HG03460 (cell line): ENCODE data around the gene PPP2R2C.

ENCODE experiments used
- ATAC-seq: cut with Tn5 transposase; IDR thresholded peaks from one replicate; pipeline ENCODE4 v1.9.1; 2021; ENCODE audit not compliant: unreplicated experiment

Gene PPP2R2C

GRCh38 chr4:6293661-6294060 lies 178.8 kb downstream of the PPP2R2C start:
- ATAC-seq = no peak

DNA sequence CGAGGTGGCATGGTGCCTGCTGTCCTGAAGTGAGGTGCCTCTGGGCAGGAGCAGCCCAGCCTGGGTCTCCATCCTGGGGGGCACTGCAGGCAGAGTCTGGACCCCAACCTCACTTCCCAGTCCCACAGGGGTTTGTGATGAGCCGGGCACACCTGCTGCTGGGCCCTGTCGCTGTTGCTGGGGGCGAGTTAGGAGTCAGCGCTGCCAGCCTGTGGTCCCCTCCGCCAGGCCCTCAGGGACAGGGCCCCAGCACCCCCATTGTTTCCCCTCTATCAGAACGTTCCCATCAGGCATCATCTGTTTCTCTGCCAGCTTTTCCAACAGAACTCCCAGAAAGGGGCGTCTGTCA lies 179.3 kb downstream of the PPP2R2C start:
- no peak for ATAC-seq

DNA sequence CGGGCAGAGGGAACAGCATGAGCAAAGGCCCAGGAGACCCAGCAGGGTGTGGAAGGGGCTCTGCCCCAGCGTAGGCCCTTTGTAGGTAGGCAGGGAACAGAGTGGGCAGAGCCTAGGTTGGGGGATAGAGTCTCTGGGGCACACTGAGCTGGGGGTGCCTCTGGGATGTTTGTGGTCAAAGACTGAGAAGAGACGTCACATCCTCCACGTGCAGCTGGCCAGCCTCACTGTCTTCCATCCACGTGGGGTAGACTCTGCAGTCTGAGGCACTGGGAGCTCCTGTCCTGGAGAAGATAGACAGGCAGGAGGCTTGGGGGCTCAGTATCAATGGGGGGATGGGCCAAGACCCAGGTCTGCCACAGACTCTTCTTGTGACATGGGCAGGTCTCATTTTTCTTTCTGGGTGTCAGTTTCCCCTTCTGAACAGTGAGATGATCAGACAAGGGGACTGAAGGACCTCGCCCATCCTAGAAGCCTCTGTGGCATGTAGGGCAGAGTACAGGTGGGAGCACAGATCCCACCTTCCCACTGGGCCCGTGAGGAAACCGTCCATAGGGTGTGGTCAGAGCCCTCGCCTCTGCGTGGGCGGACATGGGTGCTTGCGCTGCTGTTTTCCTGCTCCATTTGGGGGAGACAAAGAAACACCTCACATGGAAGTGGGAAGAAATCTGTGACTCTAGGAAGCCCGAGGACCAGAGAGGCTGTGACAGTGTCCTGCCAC lies 179.9 kb downstream of the PPP2R2C start:
- no peak for ATAC-seq

DNA sequence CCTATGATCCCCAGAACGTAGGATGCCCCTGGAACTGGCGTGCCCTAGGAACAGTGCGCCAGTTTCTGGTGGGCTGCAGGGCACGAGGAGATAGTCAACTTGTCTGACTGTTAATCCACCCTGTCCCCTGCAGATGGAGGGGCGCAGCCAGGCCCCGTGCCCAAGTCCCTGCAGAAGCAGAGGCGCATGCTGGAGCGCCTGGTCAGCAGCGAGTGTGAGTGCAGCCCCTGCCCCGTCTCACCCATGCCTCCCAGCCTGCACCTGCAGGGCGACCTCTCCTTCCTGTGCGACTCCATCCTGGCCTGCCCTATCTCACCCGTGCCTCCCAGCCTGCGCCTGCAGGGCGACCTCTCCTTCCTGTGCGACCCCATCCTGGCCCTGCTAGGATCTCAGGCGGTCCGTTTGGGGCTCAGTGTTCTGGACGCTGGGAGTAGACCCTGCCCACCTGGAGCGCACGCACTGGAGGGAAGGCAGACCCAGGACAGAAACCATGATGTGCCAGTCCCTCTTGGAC lies 180.6 kb downstream of the PPP2R2C start:
- ATAC-seq = no peak

- no peak for ATAC-seq
These were observed 181.5 kb downstream of the PPP2R2C start for GRCh38 chr4:6290769-6291547.

GRCh38 chr4:6290256-6290655 lies 182.2 kb downstream of the PPP2R2C start:
- no peak for ATAC-seq

DNA sequence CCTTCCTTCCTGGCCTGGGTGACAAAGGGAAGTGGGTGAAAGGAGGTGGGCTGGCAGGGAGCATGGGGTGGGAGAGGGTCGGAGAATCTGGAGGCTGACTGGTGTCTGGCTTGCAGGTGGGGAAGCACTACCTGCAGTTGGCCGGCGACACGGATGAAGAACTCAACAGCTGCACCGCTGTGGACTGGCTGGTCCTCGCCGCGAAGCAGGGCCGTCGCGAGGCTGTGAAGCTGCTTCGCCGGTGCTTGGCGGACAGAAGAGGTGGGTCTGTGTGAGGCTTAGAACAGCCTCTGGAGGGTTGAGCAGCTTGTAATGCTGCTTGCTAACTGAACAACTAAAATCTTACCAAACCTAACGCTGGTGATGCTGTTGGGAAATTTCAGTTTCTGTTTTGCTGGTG lies 183.5 kb downstream of the PPP2R2C start:
- ATAC-seq = no peak

DNA sequence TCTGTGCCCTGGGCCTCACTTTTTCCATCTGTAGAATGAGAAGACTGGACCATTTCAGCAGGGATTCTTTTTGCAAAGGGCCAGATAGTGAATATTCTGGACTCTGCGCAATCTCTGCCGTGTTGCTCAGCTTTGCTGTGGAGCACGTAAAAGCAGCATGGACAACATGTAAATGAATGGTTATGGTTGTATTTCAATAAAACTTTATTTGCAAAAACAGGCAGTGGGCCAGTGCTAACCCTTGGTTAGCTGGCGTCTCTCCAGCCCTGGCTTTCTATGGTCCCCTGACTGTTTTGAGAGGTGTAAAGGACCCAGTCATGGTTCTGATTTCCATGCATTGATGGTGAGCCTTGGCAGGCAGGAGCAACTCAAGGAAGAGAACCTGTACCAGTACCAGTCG lies 184.1 kb downstream of the PPP2R2C start:
- ATAC-seq = no peak

DNA sequence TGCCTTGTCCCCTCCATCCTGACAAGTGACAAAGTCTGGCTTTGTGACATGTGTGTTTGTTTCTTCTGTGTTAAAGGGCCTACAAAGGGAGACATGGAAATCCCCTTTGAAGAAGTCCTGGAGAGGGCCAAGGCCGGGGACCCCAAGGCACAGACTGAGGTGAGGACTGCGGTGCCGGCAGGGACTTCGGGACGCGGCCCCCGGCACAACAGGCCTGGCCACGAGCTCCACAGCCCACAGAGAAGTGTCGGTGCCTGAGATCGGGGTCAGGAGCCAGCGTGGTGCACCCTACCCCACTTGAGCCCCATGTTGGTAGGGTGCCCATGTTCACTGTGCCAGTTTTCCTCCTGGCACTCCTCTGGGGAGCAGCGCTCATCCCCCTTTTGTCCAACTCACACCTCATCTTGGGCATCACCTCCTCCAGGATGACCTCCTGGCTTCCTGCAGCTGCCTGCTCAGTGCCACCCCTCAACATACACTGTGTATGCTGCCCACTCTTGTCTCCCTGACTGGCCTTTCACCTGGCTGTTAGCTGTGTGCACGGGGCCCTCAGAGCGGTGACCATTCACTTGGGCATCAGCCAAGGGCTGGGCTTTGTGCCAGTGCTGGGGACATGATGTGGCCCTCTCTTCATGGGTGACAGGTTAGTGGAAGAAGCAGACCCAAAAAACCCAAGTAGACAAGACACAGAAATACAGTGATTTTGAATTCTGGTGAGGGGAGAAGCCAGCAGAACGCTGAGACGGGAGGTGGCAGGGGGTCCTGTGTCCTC lies 185.2 kb downstream of the PPP2R2C start:
- no peak for ATAC-seq

DNA sequence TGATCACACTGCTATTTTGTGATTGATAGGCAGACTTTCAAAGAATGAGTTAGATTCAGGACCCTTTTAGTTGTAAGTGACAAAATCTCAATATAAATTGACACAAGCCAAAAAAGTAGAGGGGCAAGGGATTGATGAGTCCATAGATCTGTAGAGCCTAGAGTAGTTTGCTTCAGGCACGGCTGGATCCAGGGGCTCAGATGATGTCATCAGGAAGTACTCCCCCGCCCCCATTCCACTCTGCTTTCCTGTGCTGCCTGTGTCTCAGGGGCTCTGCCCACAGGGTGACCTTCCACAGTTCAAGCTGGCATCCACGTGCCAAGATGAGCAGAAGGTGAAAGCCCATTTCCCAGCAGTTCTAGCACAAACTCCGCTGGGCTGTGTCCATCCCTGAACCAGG lies 189.1 kb downstream of the PPP2R2C start:
- no peak for ATAC-seq

DNA sequence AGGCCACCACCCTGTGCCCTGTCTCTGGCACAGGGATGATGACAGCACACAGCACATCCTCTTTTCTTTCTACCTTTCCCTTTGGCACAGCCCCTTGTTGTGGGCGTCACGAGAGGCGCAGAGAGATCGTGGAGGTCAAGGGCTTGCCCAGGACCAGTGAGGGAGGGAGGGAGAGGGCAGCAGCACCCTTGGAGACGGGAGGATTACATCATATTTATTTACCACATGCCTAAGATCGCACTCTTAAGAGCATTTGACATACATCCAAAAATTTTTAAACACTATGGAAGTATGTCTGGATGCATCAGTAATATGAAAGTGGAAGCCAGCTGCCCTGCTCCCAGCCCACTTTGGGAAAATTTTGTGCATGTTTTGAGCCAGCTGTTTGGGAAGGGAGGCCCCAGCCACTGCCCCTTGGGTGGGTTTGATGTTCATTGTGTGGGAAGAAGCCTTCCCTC lies 190.1 kb downstream of the PPP2R2C start:
- no peak for ATAC-seq

GRCh38 chr4:6281436-6282313 lies 190.7 kb downstream of the PPP2R2C start:
- no peak for ATAC-seq

GRCh38 chr4:6280365-6280996 lies 191.9 kb downstream of the PPP2R2C start:
- no peak for ATAC-seq

DNA sequence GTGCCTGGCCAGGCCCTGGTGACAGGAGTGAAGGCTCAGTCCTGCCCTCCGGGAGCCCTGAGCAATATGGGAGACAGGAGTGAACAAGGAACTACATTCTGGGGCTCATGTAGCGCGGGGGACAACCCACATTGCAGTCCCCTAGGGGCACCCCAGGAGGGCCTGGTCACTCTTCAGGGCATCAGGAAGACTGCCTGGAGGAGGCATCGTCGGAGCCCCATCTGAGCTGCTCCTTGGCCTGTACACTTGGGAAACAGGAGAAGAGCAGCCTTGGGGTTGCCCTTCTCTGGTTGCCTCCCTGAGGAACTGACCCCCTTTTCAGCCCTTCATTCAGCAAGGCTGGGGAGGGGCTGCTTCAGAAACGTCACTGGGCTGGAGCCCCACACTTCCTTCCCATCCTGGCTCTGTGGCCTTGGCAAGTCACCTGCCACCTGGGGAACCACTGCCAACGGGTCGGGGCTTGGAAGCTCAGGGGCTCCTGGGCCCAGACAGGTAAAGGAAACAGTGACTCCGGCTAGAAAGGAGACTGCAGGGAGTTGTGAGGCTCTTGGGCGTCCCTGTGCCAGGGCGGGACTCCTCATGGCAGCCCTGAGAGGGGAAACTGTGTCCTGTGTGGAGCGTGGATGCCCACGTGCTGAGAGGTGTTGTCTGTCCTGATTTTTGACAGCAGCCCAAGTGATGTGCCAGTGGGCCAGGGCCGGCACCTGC lies 192.7 kb downstream of the PPP2R2C start:
- ATAC-seq = no peak

- ATAC-seq = peak; percentile 96
These were observed 193.6 kb downstream of the PPP2R2C start for GRCh38 chr4:6278801-6279197.

DNA sequence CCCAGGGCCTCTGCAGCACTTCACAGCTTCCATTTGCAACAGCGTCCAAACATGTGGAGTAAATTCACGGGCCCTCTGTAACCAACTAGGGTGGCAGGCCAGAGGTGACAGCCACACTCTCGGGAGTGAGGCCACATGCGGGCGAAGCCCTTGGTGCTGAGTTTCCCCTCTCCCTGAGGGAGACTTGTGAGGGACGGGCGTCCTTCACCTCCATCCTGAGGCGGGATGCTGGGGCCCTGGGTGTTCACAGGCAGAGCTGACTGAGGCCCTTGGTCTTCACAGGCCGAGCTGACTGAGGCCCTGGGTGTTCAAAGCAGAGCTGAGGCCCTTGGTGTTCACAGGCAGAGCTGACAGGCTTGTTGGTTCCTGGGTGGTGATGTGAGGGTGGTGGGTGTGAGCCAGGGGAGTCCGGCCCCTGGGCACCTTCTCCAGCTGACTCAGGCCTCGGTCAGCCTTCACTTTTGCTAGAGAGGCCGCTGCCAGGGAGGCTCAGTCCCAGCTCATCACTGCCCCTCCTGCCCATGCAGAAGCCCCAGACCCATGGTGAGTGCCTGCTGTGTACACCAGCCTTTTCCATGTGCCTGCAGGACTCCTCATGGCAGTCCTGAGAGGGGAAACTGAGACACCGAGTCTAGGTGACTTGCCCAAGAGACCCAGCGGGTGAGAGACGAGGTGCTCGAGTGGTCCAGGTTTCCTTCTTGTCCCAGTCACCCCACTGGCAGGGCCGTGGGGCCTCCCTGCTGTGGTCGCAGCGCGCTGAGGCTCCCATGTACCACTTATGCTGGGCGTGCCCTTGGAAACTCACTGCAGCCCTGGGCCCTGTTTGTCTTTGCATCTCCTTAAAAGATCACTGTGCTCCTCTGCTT lies 194.2 kb downstream of the PPP2R2C start:
- ATAC-seq = no peak

- no peak for ATAC-seq
These were observed 195.1 kb downstream of the PPP2R2C start for GRCh38 chr4:6277139-6277802.
